OCI-LY1 (cell line): Measurements from ENCODE around the gene GNB5.

Experiments
- EZH2 ChIP-seq: fragments of 200-600 bp; sonication (generic), shearing (Covaris generic); IDR thresholded peaks from 2 replicates; pipeline ENCODE4 v1.8.0; 2017; ENCODE audit warnings: borderline replicate concordance, mixed run types, mild to moderate bottlenecking, antibody characterized with exemption, low read length, moderate library complexity, mixed read lengths
- TF ChIP-seq, protein P1 (sequence below): fragments of 200-600 bp; sonication (generic), shearing (Covaris generic); IDR thresholded peaks from 2 replicates; pipeline ENCODE4 v1.5.1; 2017; ENCODE audit warnings: mild to moderate bottlenecking, antibody characterized with exemption, low read length, moderate library complexity, mixed read lengths

DNA sequence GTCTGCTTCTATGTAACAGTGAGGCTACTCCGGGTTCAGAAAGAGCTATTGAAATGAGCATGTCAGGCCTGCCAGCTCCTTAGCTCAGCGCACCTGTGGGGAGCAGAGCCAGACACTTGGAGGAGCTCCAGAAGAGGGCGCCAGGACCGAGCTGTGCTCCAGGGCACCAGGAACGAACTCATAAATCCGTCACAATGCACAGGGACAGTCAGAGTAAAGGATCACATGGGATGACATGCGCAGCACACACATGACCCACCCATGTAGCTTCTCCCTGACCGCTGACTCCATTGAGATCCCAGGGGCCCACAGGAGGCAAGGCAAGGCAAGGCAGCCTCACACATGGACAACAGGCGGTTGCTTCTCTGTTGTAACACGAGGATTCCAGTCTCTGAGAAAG, 26.0 kb upstream of the GNB5 start:
- TF ChIP-seq, protein P1, sequence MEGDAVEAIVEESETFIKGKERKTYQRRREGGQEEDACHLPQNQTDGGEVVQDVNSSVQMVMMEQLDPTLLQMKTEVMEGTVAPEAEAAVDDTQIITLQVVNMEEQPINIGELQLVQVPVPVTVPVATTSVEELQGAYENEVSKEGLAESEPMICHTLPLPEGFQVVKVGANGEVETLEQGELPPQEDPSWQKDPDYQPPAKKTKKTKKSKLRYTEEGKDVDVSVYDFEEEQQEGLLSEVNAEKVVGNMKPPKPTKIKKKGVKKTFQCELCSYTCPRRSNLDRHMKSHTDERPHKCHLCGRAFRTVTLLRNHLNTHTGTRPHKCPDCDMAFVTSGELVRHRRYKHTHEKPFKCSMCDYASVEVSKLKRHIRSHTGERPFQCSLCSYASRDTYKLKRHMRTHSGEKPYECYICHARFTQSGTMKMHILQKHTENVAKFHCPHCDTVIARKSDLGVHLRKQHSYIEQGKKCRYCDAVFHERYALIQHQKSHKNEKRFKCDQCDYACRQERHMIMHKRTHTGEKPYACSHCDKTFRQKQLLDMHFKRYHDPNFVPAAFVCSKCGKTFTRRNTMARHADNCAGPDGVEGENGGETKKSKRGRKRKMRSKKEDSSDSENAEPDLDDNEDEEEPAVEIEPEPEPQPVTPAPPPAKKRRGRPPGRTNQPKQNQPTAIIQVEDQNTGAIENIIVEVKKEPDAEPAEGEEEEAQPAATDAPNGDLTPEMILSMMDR, result peak; percentile 94
- no peak for TF ChIP-seq EZH2
